ENCODE measurements around the gene RAB35.

The RAB35 gene

GRCh38 chr12:120145164-120145563 is 28.6 kb upstream of the RAB35 start:
- no peak for TF ChIP-seq CTCF (IDR thresholded peaks at IDR 0.05)
- H3K27me3 Mint-ChIP-seq (ENCODE audit: low read depth, poor library complexity), result no peaks in the 10 kb centered on the region
- no peaks in the 10 kb centered on the region for H3K9me3 Mint-ChIP-seq
- no peak for DNase-seq
- H3K36me3 Mint-ChIP-seq (ENCODE audit: low read depth), result peaks cover 79% of the 10 kb centered on the region
- no peak overlapping the region for H3K27ac Mint-ChIP-seq
- no peak overlapping the region for H3K4me3 Mint-ChIP-seq
- H3K4me1 Mint-ChIP-seq, result no peaks in the 10 kb centered on the region

- Mint-ChIP-seq H3K36me3 (ENCODE audit: low read depth) (peaks cover 80% of the 10 kb centered on the region), H3K9me3 (no peaks in the 10 kb centered on the region), H3K4me1 (no peaks in the 10 kb centered on the region), H3K27me3 (ENCODE audit: low read depth, poor library complexity) (no peaks in the 10 kb centered on the region), H3K4me3 (no peak overlapping the region), H3K27ac (no peak overlapping the region)
- no peak for DNase-seq
- no peak for TF ChIP-seq CTCF (IDR thresholded peaks at IDR 0.05)
Observed at GRCh38 chr12:120144215-120144614, 27.7 kb upstream of the RAB35 start.

GRCh38 chr12:120142231-120142877 is 25.8 kb upstream of the RAB35 start:
- no peaks in the 10 kb centered on the region for H3K9me3 Mint-ChIP-seq
- TF ChIP-seq CTCF (IDR thresholded peaks at IDR 0.05), result no peak
- DNase-seq, result no peak
- H3K4me3 Mint-ChIP-seq, result no peak overlapping the region
- H3K27me3 Mint-ChIP-seq (ENCODE audit: low read depth, poor library complexity), result no peaks in the 10 kb centered on the region
- H3K36me3 Mint-ChIP-seq (ENCODE audit: low read depth), result peaks cover 75% of the 10 kb centered on the region
- H3K27ac Mint-ChIP-seq, result no peak overlapping the region
- H3K4me1 Mint-ChIP-seq, result no peaks in the 10 kb centered on the region

GRCh38 chr12:120141336-120141735 is 24.8 kb upstream of the RAB35 start:
- DNase-seq, result no peak
- H3K4me1 Mint-ChIP-seq, result no peaks in the 10 kb centered on the region

GRCh38 chr12:120140603-120141002 is 24.1 kb upstream of the RAB35 start:
- no peak for DNase-seq
- Mint-ChIP-seq H3K36me3 (ENCODE audit: low read depth) (peaks cover 83% of the 10 kb centered on the region), H3K27ac (peak overlapping the region; percentile 5), H3K4me3 (no peak overlapping the region), H3K27me3 (ENCODE audit: low read depth, poor library complexity) (no peaks in the 10 kb centered on the region), H3K9me3 (no peaks in the 10 kb centered on the region), H3K4me1 (no peaks in the 10 kb centered on the region)
- no peak for TF ChIP-seq CTCF (IDR thresholded peaks at IDR 0.05)

More at GRCh38 chr12:120141336-120141735, 24.8 kb upstream of the RAB35 start:
- Mint-ChIP-seq H3K27ac (no peak overlapping the region), H3K4me3 (no peak overlapping the region), H3K9me3 (no peaks in the 10 kb centered on the region), H3K27me3 (ENCODE audit: low read depth, poor library complexity) (no peaks in the 10 kb centered on the region), H3K36me3 (ENCODE audit: low read depth) (peaks cover 79% of the 10 kb centered on the region)
- no peak for TF ChIP-seq CTCF (IDR thresholded peaks at IDR 0.05)

- Mint-ChIP-seq H3K36me3 (ENCODE audit: low read depth) (peaks cover 80% of the 10 kb centered on the region), H3K27me3 (ENCODE audit: low read depth, poor library complexity) (no peaks in the 10 kb centered on the region), H3K9me3 (no peaks in the 10 kb centered on the region), H3K4me1 (no peaks in the 10 kb centered on the region), H3K27ac (no peak overlapping the region), H3K4me3 (no peak overlapping the region)
- no peak for TF ChIP-seq CTCF (IDR thresholded peaks at IDR 0.05)
- no peak for DNase-seq
Observed at GRCh38 chr12:120139958-120140357, 23.4 kb upstream of the RAB35 start.

All from nephron progenitor cell (in vitro differentiated cells).